ENCODE results near the gene CR1L.
"Not testable (repeated sequence)": the region's sequence is repeated elsewhere in the genome, so short reads cannot be mapped to it uniquely, and the experiment has no call there.

Gene CR1L

GRCh38 chr1:207690551-207690950 is 45.6 kb downstream of the CR1L start:
- not testable (repeated sequence) for DNase-seq

GRCh38 chr1:207691010-207691409 is 46.1 kb downstream of the CR1L start:
- no peak for DNase-seq

DNA sequence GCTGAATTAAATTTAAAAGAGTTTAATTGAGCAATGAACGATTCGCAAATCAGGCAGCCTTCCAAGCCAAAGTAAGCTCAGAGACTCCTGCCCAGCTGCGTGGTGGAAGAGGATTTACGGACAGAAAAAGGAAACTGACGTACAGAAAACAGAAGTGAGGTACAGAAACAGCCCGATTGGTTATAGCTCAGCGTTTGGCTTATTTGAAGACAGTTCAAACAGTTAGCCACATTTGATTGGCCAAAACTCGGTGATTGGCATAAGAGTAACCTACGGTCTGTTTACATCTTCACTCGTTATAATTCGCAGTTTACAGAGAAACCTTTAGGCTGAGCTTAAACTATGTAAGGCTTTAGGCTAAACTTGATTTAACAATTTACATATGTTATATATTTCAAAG is 46.9 kb downstream of the CR1L start:
- DNase-seq = no peak

- not testable (repeated sequence) for DNase-seq
These were observed 47.4 kb downstream of the CR1L start for GRCh38 chr1:207692291-207692690.

- no peak for DNase-seq
These were observed 51.0 kb downstream of the CR1L start for GRCh38 chr1:207695891-207696290.

DNA sequence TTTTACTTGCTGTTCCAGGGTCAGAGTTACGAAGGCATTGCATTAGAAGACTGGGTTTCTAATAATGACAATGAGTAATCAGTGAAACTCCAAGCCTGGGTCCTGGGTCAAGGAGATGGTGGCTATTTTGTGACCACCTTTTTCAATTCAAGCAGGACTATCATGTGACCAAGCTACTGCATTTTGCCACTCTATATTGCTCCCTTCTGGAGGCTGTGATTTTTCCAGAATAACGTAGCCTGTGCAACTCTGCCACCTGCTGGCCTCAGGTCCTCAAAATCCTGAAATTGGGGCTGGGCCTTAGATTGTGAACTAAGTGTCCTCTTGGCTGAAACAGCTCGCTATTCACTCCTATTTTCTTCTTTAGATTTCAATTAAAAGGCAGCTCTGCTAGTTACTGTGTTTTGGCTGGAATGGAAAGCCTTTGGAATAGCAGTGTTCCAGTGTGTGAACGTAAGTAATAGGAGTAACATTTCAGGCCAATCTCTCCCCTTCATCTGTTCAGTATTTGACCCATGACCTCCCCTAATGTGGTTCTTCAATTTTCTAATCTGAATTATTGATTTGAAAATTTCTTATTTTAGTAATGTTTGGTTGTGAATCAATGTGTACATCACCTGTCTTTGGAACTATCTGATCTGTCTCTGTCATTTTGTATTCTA is 54.0 kb downstream of the CR1L start:
- peak; percentile 21 for DNase-seq

DNA sequence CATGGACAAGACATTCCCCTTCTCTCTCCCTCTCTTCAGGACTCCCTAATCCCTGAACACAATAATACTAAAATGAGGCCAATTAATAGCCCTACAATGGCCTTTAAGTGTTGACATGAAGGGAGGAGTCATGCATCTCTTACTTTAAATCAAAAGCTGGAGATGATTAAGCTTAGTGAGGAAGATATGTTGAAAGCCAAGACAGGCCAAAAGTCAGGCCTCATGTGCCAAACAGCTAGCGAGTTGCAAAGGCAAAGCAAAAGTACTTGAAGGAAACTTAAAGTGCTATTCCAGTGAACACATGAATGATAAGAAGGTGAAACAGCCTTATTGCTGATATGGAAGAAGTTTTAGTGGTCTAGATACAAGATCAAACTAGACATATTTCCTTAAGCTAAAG is 57.4 kb downstream of the CR1L start:
- no peak for DNase-seq

GRCh38 chr1:207703712-207704111 is 58.8 kb downstream of the CR1L start:
- DNase-seq = no peak

- not testable (repeated sequence) for DNase-seq
These were observed 63.1 kb downstream of the CR1L start for GRCh38 chr1:207708004-207708403.

GRCh38 chr1:207711285-207711684 is 66.4 kb downstream of the CR1L start:
- no peak for DNase-seq

- DNase-seq = not testable (repeated sequence)
These were observed 67.8 kb downstream of the CR1L start for GRCh38 chr1:207712701-207713100.

DNA sequence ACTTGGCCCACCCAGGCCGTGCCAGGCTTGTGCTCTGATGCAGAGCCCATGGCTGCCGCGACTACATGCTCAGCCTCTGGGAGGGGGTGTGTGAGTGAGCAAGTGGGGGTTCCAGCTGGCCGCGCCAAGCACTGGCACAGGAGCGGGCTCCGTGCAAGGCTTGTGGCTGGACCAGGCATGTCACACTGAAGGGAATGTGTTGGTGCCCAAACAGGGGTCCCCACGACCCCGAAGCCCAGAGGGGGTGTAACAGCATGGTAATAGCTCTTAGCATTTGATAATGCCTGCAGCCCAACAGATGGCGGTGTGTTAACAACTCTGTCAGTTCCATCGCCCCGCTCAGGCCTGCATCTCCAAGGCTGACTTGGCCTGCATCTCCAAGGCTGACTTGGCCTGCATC is 68.6 kb downstream of the CR1L start:
- DNase-seq = no peak

GRCh38 chr1:207719234-207719633 is 74.3 kb downstream of the CR1L start:
- no peak for DNase-seq

- DNase-seq = not testable (repeated sequence)
These were observed 83.4 kb downstream of the CR1L start for GRCh38 chr1:207728200-207728858.

GRCh38 chr1:207737503-207738157 is 92.7 kb downstream of the CR1L start:
- not testable (repeated sequence) for DNase-seq

- DNase-seq = not testable (repeated sequence)
These were observed 93.3 kb downstream of the CR1L start for GRCh38 chr1:207738158-207738659.

DNA sequence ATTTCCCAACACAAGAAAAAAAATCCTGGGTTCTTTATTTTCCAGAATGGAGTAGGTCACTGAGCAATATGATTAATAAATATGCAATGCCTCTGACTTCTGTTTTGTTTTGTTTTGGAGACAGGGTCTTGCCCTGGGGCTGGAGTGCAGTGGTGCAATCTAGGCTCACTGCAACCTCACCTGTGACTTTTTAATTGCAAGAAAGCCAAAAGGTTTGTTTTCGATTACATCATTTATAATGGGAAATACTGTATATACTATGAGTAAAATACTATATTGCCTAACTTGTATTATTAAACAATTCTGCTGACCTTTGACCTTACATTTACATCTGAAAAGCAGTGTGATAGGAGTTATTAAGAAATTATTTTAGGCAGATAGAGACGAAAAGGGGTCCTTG is 95.3 kb downstream of the CR1L start:
- no peak for DNase-seq

GRCh38 chr1:207742850-207743555 is 98.1 kb downstream of the CR1L start:
- no peak for DNase-seq

DNA sequence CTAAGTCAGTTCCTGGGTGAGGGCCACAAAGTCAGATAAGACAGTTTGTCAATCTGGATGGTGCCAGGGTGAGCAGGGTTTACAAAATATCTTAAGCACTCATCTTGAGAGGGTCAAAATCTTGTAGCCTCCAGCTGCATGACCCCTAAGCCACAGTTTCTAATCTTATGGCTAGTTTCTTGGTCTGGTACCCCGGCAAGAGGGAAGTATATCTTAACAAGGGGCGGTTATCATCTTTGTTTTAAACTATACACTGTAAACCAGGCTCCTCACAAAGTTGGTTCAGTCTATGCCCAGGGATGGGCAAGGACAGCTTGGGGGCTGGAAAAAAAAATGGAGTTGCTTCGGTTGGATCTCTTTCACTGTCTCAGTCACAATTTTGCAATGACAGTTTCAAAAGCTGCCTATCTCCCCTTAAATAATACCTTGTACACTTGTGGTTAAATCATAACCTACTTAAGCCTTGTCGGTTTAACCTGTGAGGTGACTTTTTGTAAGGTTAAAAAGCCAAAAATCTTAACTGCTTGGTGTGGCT is 99.1 kb downstream of the CR1L start:
- no peak for DNase-seq

- DNase-seq = no peak
These were observed 100.4 kb downstream of the CR1L start for GRCh38 chr1:207745285-207745684.

DNA sequence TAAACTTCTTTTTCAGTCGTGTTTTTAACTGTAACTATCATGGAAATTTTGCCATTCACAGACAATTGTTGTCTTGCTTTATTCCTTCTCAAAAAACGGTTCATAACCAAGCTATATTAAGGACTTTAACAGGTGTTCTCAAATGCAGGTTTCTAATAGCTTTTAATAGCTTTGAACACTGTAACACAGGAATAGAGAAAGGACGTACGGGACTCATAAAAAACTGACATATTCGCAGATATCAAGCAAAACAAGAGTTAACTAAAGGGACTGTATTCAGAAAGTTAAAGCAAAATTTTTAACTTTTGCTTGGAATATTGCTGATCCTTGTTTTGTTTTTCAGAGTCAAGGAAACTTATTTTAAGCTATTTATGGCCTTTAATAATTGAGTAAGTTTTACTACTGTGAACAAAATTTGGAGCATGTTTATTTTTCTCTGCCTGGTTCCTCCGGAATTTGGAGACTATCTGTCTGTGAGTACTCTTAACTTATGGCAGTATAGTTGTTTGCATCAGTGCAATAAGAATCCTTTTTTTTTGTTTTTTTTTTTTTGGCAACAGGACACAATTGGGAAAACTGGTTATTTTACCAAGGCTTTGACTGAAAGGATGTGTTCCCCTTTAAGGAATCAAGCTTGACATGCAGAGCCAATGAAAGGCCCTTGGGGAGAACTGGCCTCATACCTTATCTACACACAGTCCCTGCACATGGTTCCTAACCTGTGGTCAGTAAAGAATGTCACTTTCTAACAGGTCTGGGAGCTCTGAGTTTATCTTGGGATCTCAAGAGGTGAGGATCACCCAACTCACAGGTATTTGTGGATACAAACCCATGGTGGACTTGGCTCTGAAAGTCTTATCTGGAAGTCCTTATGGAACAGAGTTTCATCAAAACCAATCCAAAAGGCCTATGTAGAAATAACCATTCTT is 101.2 kb downstream of the CR1L start:
- DNase-seq = no peak

Measured in NCI-H1105 (cell line).